ENCODE data around the gene UBE2E3.
A peak's percentile ranks its signal among the peaks of the same experiment; 100 is the strongest.
"Not testable (repeated sequence)": the region's sequence is repeated elsewhere in the genome, so short reads cannot be mapped to it uniquely, and the experiment has no call there.

The UBE2E3 gene

GRCh38 chr2:180980106-180980942, at the start of gene UBE2E3:
UBE2E3 (plus strand) TSS chr2:180980605; CDS start chr2:180982043, 1,438 bp downstream.
- DNase-seq (ENCODE audit: low spot score) = peak; percentile 47
- FAIRE-seq = no peak

- no peak for FAIRE-seq
- no peak for DNase-seq (ENCODE audit: low spot score)
Measured at GRCh38 chr2:180931841-180932240, 48.6 kb upstream of the UBE2E3 start.

DNA sequence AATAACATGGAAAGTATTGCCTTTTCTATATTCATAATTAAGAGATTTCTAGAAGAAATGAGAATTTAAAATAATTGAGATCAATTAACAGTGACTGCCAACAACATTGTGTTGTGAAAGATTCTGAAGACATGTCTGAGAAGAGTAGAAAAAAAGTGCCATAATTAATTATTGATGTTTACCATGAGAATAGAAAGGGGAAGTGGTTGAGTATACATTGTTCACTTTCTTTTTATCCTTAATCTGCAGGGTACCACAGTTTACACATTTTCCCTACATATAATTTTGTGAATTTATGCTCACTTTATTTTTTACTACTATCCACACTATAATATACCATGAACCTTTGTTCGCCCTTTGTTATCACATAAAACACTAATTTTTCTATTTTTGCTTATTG, 47.1 kb upstream of the UBE2E3 start:
- FAIRE-seq (no peak), DNase-seq (ENCODE audit: low spot score) (no peak)

DNA sequence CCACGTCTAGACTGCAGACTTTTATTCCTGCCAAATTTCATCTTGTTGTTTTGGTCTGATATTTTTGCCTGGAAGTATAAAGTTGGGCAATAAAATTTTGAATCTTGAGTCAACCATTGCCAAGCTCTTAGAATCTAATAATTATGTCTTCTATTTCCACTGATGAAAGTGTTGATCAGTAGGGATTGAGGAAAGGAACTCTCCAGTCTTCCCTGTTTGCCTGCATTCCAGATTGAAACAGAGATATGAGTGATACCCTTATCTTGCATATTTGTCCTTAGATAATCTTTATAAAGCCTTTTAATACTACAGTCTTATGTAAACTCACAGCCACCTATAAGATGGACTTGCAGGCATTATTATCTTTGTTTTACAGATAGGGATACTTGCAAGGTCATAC, 45.5 kb upstream of the UBE2E3 start:
- no peak for DNase-seq (ENCODE audit: low spot score)
- FAIRE-seq = no peak

- DNase-seq (ENCODE audit: low spot score); FAIRE-seq: not testable (repeated sequence)
Measured at GRCh38 chr2:180937480-180937879, 42.9 kb upstream of the UBE2E3 start.

- no peak for FAIRE-seq
- no peak for DNase-seq (ENCODE audit: low spot score)
Measured at GRCh38 chr2:180938451-180938850, 42.0 kb upstream of the UBE2E3 start.

DNA sequence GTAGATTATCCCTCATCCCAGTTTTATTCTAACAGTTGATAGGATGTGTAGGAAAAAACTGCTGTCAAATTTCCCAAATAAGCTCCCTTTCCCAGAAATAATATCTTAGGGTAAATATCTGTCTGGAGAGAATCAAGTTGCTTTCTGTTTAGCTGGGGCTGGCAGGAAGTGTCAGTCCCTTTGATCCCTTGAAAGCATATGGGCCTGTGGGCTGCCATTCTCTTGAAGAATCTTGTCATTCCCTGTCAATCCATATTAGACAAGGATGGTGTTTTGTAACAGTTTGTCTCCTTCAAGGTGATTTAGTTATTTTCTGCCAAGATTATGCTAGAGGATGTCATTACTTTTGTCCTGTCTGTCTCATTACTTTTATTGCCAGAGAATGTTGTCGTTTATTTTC, 37.1 kb upstream of the UBE2E3 start:
- no peak for FAIRE-seq
- DNase-seq (ENCODE audit: low spot score) = no peak

DNA sequence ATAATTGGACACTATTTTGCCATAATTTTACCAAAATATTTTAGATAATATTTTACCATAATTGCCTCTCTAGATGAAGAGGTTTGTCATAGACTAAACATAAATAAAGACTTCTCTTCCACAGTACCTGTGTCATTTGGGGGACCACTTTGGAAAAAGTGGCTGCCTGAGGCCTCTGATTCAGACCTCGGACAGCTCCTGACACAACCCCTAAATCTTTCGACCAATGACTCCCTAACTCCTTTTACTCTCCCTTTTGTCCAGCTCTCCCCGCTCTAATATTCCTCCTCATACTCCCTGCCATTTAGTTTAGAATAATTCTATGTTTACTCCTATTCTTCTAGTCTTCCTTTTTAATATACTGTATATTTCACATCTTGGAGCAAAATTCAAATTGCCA, 36.0 kb upstream of the UBE2E3 start:
- no peak for DNase-seq (ENCODE audit: low spot score)
- FAIRE-seq = no peak

- FAIRE-seq = no peak
Measured at GRCh38 chr2:180947208-180947689, 33.2 kb upstream of the UBE2E3 start.

GRCh38 chr2:180949896-180950295, 30.5 kb upstream of the UBE2E3 start:
- no peak for DNase-seq (ENCODE audit: low spot score)
- no peak for FAIRE-seq

More at GRCh38 chr2:180947208-180947689, 33.2 kb upstream of the UBE2E3 start:
- no peak for DNase-seq (ENCODE audit: low spot score)

DNA sequence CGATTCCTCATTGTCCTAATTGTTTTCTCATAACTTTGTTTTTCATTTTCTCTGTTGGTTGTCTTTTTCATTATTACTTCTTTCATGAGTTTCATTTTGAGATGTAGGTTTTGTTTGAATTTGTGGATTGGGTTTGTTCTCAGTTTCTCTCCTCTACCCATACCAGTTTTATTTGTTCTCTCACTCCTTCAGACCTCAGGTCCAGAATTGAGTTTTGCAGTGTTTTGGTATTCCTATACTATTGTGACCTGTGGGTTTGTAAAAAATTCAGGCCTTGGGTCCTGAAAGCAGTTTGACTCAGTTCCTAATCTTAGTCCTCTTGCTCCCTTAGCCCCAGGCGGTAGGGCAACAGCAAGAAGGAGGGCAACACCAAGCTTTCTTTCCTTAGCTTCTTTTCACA, 28.3 kb upstream of the UBE2E3 start:
- FAIRE-seq (no peak), DNase-seq (ENCODE audit: low spot score) (no peak)

DNA sequence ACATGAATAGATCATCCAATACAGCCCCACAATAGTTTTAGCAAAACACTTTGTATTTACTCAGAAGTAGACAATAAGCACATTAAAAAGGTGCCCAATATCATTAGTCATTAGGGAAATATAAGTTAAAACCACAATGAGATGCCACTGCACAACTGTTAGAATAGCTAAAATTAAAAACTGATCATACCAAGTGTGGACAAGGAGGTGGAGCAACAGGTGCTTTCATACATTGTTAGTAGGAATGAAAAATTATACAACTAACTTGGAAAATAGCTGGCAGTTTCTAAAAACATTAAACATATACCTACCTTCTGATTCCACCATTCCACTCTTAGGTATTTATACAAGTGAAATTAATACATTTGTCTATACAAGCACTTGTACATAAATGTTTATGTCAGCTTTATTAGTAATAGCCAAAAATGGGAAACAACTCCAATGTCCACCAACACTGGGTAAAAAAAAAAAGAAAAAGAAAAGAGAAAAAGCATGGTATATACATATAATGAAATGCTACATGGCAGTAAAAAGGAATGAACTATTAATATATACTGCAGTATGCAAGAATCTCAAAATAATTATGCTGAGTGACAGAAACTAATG, 27.6 kb upstream of the UBE2E3 start:
- no peak for FAIRE-seq
- DNase-seq (ENCODE audit: low spot score) = no peak

DNA sequence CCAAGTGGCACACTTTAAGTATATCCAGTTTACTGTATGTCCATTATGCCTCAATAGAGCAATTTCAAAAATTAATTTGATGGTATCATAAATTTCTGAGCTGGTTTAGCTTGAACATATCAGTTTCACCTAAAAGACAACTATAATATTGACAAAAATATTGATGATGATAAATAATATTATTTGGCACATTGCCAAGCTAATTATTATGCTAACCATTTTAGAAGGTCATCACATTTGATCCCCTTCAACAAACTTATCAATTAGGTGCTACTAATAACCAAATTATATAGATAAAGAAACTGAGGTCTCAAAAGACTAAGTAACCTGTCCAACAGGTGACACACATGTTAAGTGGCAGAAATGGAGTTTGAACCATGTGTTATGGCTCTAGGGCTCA, 26.9 kb upstream of the UBE2E3 start:
- FAIRE-seq = no peak

DNA sequence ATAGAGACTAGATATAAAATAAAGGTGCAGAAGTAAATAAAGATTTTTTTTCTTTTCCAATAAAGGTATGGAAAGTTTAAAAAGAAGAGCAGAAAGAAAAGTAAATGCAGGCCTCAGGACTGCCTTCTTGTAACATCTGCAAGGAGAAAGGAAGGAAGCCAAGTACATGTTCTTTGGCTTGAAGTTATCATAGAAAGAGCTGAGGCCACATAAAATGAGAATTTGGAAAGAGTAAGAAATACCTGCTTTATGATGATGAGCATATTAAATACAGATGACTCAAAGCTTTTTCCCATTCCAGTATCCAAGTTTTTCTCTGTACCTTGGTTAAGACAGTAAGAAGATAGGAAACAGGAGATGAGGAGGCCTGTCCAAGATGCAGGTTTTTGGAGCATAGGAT, 25.3 kb upstream of the UBE2E3 start:
- FAIRE-seq (no peak), DNase-seq (ENCODE audit: low spot score) (no peak)

More for the DNA sequence above, 26.9 kb upstream of the UBE2E3 start:
- no peak for DNase-seq (ENCODE audit: low spot score)

DNA sequence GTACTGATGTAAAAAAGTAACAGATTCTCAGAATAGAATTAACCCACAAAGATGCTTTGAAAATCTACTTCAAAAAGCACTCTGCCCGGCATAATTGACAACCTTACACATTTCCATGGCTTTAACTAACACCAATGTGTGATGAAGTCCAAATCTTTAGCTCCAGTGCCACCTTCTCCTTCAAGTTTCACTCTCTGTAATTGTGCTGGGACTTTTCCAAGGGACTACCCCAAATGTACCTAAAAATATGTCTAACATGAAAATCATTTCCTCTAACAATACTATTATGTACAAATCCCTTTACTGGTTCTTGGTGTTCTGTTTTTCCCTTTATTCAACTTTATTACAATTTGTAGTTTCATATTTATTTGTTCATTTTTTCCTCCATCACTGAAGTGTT, 20.6 kb upstream of the UBE2E3 start:
- FAIRE-seq (no peak), DNase-seq (ENCODE audit: low spot score) (no peak)

DNA sequence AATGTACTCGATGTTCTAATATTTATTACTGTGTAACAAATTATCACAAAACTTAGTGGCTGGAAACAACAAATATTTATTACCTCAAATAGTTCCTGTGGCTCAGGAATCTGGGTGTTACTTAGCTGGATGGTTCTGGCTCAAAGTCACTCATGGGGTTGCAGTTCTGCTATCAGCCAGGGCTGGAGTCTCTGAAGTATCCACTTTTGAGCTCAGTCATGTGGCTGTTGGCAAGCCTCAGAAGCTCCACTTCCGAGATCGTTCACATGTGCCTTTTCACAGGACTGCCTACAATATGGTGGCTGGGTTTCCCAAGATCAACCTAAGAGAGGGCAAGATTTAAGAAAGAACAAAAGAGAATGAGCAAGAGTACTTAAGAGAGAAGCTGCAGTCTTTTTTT, 19.4 kb upstream of the UBE2E3 start:
- FAIRE-seq (no peak), DNase-seq (ENCODE audit: low spot score) (no peak)

- DNase-seq (ENCODE audit: low spot score) (no peak), FAIRE-seq (no peak)
Measured at GRCh38 chr2:180962727-180963314, 17.6 kb upstream of the UBE2E3 start.

DNA sequence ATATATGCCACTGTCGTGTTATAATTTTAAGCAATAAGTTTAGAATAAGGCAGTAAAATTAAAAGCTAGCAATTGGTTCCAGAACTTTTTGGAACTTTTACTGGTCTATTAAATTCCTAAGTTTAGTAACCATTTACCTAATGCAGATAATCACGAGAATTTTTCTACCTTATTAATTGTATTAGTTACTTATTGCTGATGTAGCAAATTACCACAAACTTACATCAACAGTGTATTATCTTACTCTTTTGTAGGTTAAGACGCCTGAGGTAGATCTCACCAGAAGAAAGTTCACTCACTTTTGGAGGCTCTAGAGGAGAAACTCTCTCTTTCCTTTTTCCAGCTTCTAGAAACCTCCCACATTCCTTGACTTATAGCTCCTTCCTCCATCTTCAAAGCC, 14.0 kb upstream of the UBE2E3 start:
- FAIRE-seq = no peak
- no peak for DNase-seq (ENCODE audit: low spot score)

- no peak for FAIRE-seq
Measured at GRCh38 chr2:180969124-180969523, 11.3 kb upstream of the UBE2E3 start.

GRCh38 chr2:180970016-180970415, 10.4 kb upstream of the UBE2E3 start:
- no peak for DNase-seq (ENCODE audit: low spot score)
- no peak for FAIRE-seq

More at GRCh38 chr2:180969124-180969523, 11.3 kb upstream of the UBE2E3 start:
- no peak for DNase-seq (ENCODE audit: low spot score)

DNA sequence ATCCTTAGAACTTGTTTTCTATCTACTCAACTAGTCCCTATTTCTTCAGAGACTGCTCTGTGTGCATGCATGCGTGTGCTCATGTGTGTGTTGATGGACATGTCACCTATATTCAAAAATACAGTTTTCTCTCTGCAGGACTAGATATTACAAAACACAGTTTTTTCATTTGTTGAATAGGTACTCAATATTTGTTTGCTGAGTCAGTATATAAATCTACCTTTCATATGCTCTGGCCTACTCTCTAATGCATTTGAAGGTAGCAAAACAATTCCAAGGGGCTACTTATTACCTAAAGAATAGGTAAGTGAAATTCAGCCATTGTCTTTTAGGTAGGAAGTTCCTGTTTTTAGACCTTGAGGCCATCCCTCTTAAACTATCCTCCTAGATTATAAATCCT, 8.6 kb upstream of the UBE2E3 start:
- no peak for FAIRE-seq
- DNase-seq (ENCODE audit: low spot score) = no peak

GRCh38 chr2:180975585-180975984, 4.8 kb upstream of the UBE2E3 start:
- FAIRE-seq (no peak), DNase-seq (ENCODE audit: low spot score) (no peak)

All from RCC 7860 (cell line).